ENCODE results near the gene BATF. TPM values are rescaled to one million over a fixed set of nuclear protein-coding genes. Genes with fewer than 3 reads are reported as not detected.

BATF gene
- total RNA-seq, 2 experiments from 2014 or later: 74.6 to 81.3 TPM

GRCh38 chr14:75577729-75578101 is 55.4 kb downstream of the BATF start:
- Mint-ChIP-seq H3K4me1 (peaks cover 21% of the 10 kb centered on the region), H3K27ac (peak overlapping the region; percentile 53), H3K36me3 (no peaks in the 10 kb centered on the region), H3K9me3 (ENCODE audit: low read depth) (no peaks in the 10 kb centered on the region), H3K4me3 (peak overlapping the region; percentile 78), H3K27me3 (no peaks in the 10 kb centered on the region)
- CTCF ChIA-PET: interaction anchor here (0.5 to 9.9 kb wide), 30 partner anchors 9 to 809 kb away, joined by 3 to 188 read pairs (median 4); partner anchors contain the start of genes BATF, ERG28, IFT43 and TGFB3
- DNase-seq (peak; percentile 84), ATAC-seq (peak; percentile 96)

- no peaks in the 10 kb centered on the region for H3K9me3 Mint-ChIP-seq (ENCODE audit: low read depth)
- peak within 1 kb of the TSS; percentile 53 for H3K27ac Mint-ChIP-seq
- DNase-seq (peak; percentile 59), ATAC-seq (peak; percentile 60)
- no peaks in the 10 kb centered on the region for H3K27me3 Mint-ChIP-seq
- H3K4me1 Mint-ChIP-seq: peaks cover 21% of the 10 kb centered on the region
- peak within 1 kb of the TSS; percentile 78 for H3K4me3 Mint-ChIP-seq
- H3K36me3 Mint-ChIP-seq: no peaks in the 10 kb centered on the region
- CTCF ChIA-PET: interaction anchor here (1.0 to 9.9 kb wide), 25 partner anchors 9 to 809 kb away, joined by 3 to 188 read pairs (median 5); partner anchors contain the start of genes BATF, ERG28, IFT43 and TGFB3
Measured at GRCh38 chr14:75578102-75578785, 56.0 kb downstream of the BATF start, which contains the start of gene FLVCR2. TSS of gene FLVCR2 (plus strand) at chr14:75578620. CDS start at chr14:75578973, 353 bp downstream.

GRCh38 chr14:75578786-75579337 is 56.6 kb downstream of the BATF start:
- Mint-ChIP-seq H3K4me3 (peak overlapping the region; percentile 78), H3K27ac (no peak overlapping the region), H3K27me3 (no peaks in the 10 kb centered on the region), H3K4me1 (peaks cover 21% of the 10 kb centered on the region), H3K36me3 (no peaks in the 10 kb centered on the region), H3K9me3 (ENCODE audit: low read depth) (no peaks in the 10 kb centered on the region)
- ATAC-seq: no peak
- no peak for DNase-seq
- CTCF ChIA-PET: interaction anchor here (1.1 to 9.9 kb wide), 10 partner anchors 10 to 402 kb away, joined by 3 to 188 read pairs (median 16); partner anchors contain the start of genes BATF, ERG28, TGFB3 and TTLL5

- DNase-seq: no peak
- Mint-ChIP-seq H3K36me3 (no peaks in the 10 kb centered on the region), H3K27me3 (no peaks in the 10 kb centered on the region), H3K27ac (no peak overlapping the region), H3K4me1 (peaks cover 21% of the 10 kb centered on the region), H3K4me3 (peak overlapping the region; percentile 78), H3K9me3 (ENCODE audit: low read depth) (no peaks in the 10 kb centered on the region)
- ATAC-seq: no peak
- CTCF ChIA-PET: interaction anchor here (3.9 to 9.9 kb wide), 2 partner anchors 75 to 402 kb away, joined by 48 to 188 read pairs; partner anchors contain the start of gene TGFB3
Measured at GRCh38 chr14:75579338-75579864, 57.1 kb downstream of the BATF start.

GRCh38 chr14:75579882-75580281 is 57.6 kb downstream of the BATF start:
- Mint-ChIP-seq H3K27me3 (no peaks in the 10 kb centered on the region), H3K36me3 (no peaks in the 10 kb centered on the region), H3K4me1 (peaks cover 21% of the 10 kb centered on the region), H3K4me3 (no peak overlapping the region), H3K9me3 (ENCODE audit: low read depth) (no peaks in the 10 kb centered on the region), H3K27ac (no peak overlapping the region)
- CTCF ChIA-PET: interaction anchor here (9.9 kb wide), 1 partner anchor 75 kb away, joined by 188 read pairs; no protein-coding TSS in a partner anchor
- DNase-seq (no peak), ATAC-seq (no peak)

GRCh38 chr14:75587388-75587787 is 65.1 kb downstream of the BATF start:
- CTCF ChIA-PET: interaction anchor here (1.0 kb wide), 1 partner anchor 10 kb away, joined by 3 read pairs; no protein-coding TSS in a partner anchor
- DNase-seq: no peak
- peaks cover 1% of the 10 kb centered on the region for H3K36me3 Mint-ChIP-seq
- H3K27me3 Mint-ChIP-seq: no peaks in the 10 kb centered on the region
- no peak overlapping the region for H3K4me3 Mint-ChIP-seq
- H3K4me1 Mint-ChIP-seq: no peaks in the 10 kb centered on the region
- no peak overlapping the region for H3K27ac Mint-ChIP-seq
- ATAC-seq: no peak
- no peaks in the 10 kb centered on the region for H3K9me3 Mint-ChIP-seq (ENCODE audit: low read depth)

GRCh38 chr14:75589931-75590330 is 67.7 kb downstream of the BATF start:
- Mint-ChIP-seq H3K9me3 (ENCODE audit: low read depth) (no peaks in the 10 kb centered on the region), H3K4me3 (no peak overlapping the region), H3K4me1 (no peaks in the 10 kb centered on the region), H3K36me3 (peaks cover 7% of the 10 kb centered on the region), H3K27ac (no peak overlapping the region), H3K27me3 (no peaks in the 10 kb centered on the region)
- no peak for ATAC-seq
- DNase-seq: no peak
- CTCF ChIA-PET: no interaction called here

- H3K9me3 Mint-ChIP-seq (ENCODE audit: low read depth): no peaks in the 10 kb centered on the region
- peaks cover 7% of the 10 kb centered on the region for H3K36me3 Mint-ChIP-seq
- H3K4me1 Mint-ChIP-seq: no peaks in the 10 kb centered on the region
- H3K27ac Mint-ChIP-seq: no peak overlapping the region
- ATAC-seq: no peak
- DNase-seq: no peak
- no peaks in the 10 kb centered on the region for H3K27me3 Mint-ChIP-seq
- CTCF ChIA-PET: interaction anchor here (1.0 kb wide), 1 partner anchor 14 kb away, joined by 3 read pairs; no protein-coding TSS in a partner anchor
- no peak overlapping the region for H3K4me3 Mint-ChIP-seq
Measured at GRCh38 chr14:75591331-75591946, 69.2 kb downstream of the BATF start.

- DNase-seq: no peak
Measured at GRCh38 chr14:75591987-75592575, 69.8 kb downstream of the BATF start.

GRCh38 chr14:75595226-75595625 is 73.0 kb downstream of the BATF start:
- Mint-ChIP-seq H3K9me3 (ENCODE audit: low read depth) (no peaks in the 10 kb centered on the region), H3K36me3 (peaks cover 7% of the 10 kb centered on the region), H3K4me3 (no peak overlapping the region), H3K4me1 (no peaks in the 10 kb centered on the region), H3K27me3 (no peaks in the 10 kb centered on the region), H3K27ac (no peak overlapping the region)
- no peak for DNase-seq
- ATAC-seq: no peak
- CTCF ChIA-PET: no interaction called here

More at GRCh38 chr14:75591987-75592575, 69.8 kb downstream of the BATF start:
- ATAC-seq: no peak
- CTCF ChIA-PET: interaction anchor here (1.0 kb wide), 1 partner anchor 15 kb away, joined by 3 read pairs; no protein-coding TSS in a partner anchor
- Mint-ChIP-seq H3K27ac (no peak overlapping the region), H3K36me3 (peaks cover 7% of the 10 kb centered on the region), H3K27me3 (no peaks in the 10 kb centered on the region), H3K4me3 (no peak overlapping the region), H3K4me1 (no peaks in the 10 kb centered on the region), H3K9me3 (ENCODE audit: low read depth) (no peaks in the 10 kb centered on the region)
